Fibroblast of lung (primary cell): ENCODE measurements around the gene TRAPPC12. TPM values are rescaled to one million over a fixed set of nuclear protein-coding genes. Genes with fewer than 3 reads are reported as not detected.

Experiments used
- DNase-seq, 2 donors: peaks; one replicate each; pipeline versions ENCODE4 v3.0.0 to v3.0.0-alpha.2; 2010; ENCODE audit warnings: low read depth in 2 of 2
- H2AFZ ChIP-seq: 2 replicates; pipeline ENCODE4 v1.5.1; 2012; ENCODE audit warnings: low read length, control low read depth, inconsistent platforms
- H3K27ac ChIP-seq: 2 replicates; pipeline ENCODE4 v1.5.1; 2011; ENCODE audit warnings: low read length, control low read depth; ENCODE audit not compliant: insufficient read depth
- H3K27me3 ChIP-seq: 2 replicates; pipeline ENCODE4 v1.5.1; 2011; ENCODE audit warnings: mild to moderate bottlenecking, low read length; ENCODE audit not compliant: control insufficient read depth, insufficient read depth
- H3K36me3 ChIP-seq: 2 replicates; pipeline ENCODE4 v1.5.1; 2011; ENCODE audit warnings: low read length; ENCODE audit not compliant: control insufficient read depth, insufficient read depth
- H3K4me1 ChIP-seq: 2 replicates; pipeline ENCODE4 v1.5.1; 2011; ENCODE audit warnings: low read length; ENCODE audit not compliant: control insufficient read depth, insufficient read depth; ENCODE audit errors: extremely low read depth
- H3K4me2 ChIP-seq: 2 replicates; pipeline ENCODE4 v1.5.1; 2011; ENCODE audit warnings: low read length, control low read depth; ENCODE audit not compliant: insufficient read depth; ENCODE audit errors: extremely low read depth
- H3K4me3 ChIP-seq, 4 experiments: fragments of 200-600 bp in 1 of 4; sonication (generic) in 1 of 4; replicated peaks in 1 of 4; 2 replicates each; pipeline ENCODE4 v1.5.1; 2011 to 2016; ENCODE audit warnings: low read length in 4 of 4, low read depth in 3 of 4, mild to moderate bottlenecking in 3 of 4, control low read depth in 2 of 4, inconsistent platforms in 1 of 4, mixed read lengths in 1 of 4; ENCODE audit not compliant: insufficient read depth in 1 of 4; ENCODE audit errors: control extremely low read depth in 1 of 4
- H3K79me2 ChIP-seq: 2 replicates; pipeline ENCODE4 v1.5.1; 2012; ENCODE audit warnings: mild to moderate bottlenecking, low read length, inconsistent platforms; ENCODE audit not compliant: control insufficient read depth, insufficient read depth
- H3K9ac ChIP-seq: 2 replicates; pipeline ENCODE4 v1.5.1; 2011; ENCODE audit warnings: mild to moderate bottlenecking, low read length, control low read depth; ENCODE audit not compliant: insufficient read depth
- H3K9me3 ChIP-seq: 2 replicates; pipeline ENCODE4 v1.5.1; 2012; ENCODE audit warnings: low read depth, low read length; ENCODE audit not compliant: control insufficient read depth, insufficient read depth
- H4K20me1 ChIP-seq: 2 replicates; pipeline ENCODE4 v1.5.1; 2011; ENCODE audit warnings: low read length; ENCODE audit not compliant: control insufficient read depth, insufficient read depth; ENCODE audit errors: extremely low read depth
- EZH2 ChIP-seq: IDR thresholded peaks from 2 replicates; pipeline ENCODE4 v1.5.1; 2012; ENCODE audit warnings: low read length, control low read depth, mild to moderate bottlenecking; ENCODE audit errors: missing control alignments
- polyA plus RNA-seq, 2 donors: library from polyadenylated mRNA; depleted of rRNA in 1 of 2; stranded (reverse) in 1 of 2; unstranded in 1 of 2; fragments of >200 nt; gene quantifications; 2 replicates each; pipeline ENCODE4 v1.2.1, GENCODE V29; 2011 to 2012; ENCODE audit warnings: missing spikeins in 1 of 2
- total RNA-seq: library from RNA; depleted of rRNA; stranded (reverse); fragments of >200 nt; gene quantifications from 2 replicates; pipeline ENCODE4 v1.2.1, GENCODE V29; 2014
- TF ChIP-seq, protein P1 (sequence below), 2 donors: IDR thresholded peaks in 1 of 2; conservative IDR thresholded peaks in 1 of 2; 1 replicate in 1 of 2; 2 replicates in 1 of 2; pipeline ENCODE4 v1.5.1; 2011 to 2012; ENCODE audit warnings: low read length in 2 of 2, control low read depth in 1 of 2, inconsistent platforms in 1 of 2, low read depth in 1 of 2, mild to moderate bottlenecking in 1 of 2

Gene TRAPPC12
- total and polyA plus RNA-seq, 2 donors (not counting 1 experiment from before 2014, with no cell fraction given) = 33.7 to 53.2 TPM

DNA sequence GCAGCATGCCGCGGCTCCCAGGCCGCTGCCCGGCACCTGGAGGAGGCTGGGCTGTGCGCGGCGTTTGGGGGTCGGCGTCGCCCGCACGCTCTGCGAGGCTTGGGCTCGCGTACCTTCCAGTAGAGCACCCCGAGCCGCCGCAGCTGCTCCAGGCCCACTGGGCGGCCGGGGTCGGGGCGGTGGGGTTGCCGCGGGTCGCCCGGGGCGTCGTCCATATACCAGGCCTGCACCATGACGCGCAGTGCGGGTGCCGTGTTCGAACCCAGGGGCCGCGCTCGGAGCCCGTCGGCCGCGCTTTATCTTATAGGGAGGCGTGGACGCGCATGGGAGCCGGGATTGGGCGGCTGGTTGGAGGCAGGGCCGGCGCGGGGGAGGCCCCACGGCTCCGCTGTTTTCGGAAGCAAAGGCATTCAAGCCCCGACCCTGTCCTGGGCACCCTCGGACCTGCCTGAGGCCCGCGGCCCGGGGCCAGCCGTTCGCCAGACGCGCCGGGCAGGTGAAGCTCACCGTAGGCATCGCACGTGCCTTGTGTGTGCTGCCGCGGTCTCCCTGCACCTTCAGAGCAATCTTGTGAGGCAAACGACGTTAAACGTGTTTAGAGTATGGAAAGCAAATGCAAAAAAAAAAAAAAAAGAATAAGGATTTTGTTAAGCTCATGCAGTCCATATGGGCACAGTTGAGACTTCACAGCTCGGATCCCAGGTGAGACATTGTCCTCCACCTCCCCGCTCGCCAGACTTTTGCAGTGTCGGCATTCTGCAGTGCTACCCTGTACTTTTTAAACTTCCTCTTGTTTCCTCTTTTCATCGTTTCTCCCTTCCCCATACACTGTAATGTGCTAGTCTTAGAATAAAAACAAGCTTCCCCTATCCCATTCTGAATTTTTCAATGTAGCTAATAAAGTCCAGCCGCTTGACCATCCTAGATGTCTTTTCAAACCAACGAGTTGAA lies 140.0 kb downstream of the TRAPPC12 start, which contains the start of gene ADI1:
Gene ADI1, minus strand, starts transcription at position 277 of the 951 bp plus-strand sequence. Its CDS starts 44 bp downstream, at position 233.
- H3K4me3 ChIP-seq = peak within 1 kb of the TSS; percentile 61 to 90 (median 88)
- no peaks in the 10 kb centered on the region for H3K9me3 ChIP-seq
- H3K9ac ChIP-seq = peak within 1 kb of the TSS; percentile 89
- peak within 1 kb of the TSS; percentile 93 for H3K4me2 ChIP-seq
- H3K36me3 ChIP-seq = no peaks in the 10 kb centered on the region
- peak; percentile 67 to 77 for DNase-seq
- H4K20me1 ChIP-seq = no peaks in the 10 kb centered on the region
- H3K79me2 ChIP-seq = peaks cover 15% of the 10 kb centered on the region
- H3K27me3 ChIP-seq = no peaks in the 10 kb centered on the region
- peak within 1 kb of the TSS; percentile 69 for H2AFZ ChIP-seq
- H3K4me1 ChIP-seq = peaks cover 14% of the 10 kb centered on the region
- TF ChIP-seq, protein P1, sequence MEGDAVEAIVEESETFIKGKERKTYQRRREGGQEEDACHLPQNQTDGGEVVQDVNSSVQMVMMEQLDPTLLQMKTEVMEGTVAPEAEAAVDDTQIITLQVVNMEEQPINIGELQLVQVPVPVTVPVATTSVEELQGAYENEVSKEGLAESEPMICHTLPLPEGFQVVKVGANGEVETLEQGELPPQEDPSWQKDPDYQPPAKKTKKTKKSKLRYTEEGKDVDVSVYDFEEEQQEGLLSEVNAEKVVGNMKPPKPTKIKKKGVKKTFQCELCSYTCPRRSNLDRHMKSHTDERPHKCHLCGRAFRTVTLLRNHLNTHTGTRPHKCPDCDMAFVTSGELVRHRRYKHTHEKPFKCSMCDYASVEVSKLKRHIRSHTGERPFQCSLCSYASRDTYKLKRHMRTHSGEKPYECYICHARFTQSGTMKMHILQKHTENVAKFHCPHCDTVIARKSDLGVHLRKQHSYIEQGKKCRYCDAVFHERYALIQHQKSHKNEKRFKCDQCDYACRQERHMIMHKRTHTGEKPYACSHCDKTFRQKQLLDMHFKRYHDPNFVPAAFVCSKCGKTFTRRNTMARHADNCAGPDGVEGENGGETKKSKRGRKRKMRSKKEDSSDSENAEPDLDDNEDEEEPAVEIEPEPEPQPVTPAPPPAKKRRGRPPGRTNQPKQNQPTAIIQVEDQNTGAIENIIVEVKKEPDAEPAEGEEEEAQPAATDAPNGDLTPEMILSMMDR (conservative IDR thresholded peaks at IDR 0.05 in 1 of 2, IDR thresholded peaks at IDR 0.05 in 1 of 2; ENCODE audit: low read depth in 1 of 2, low read length in 2 of 2) = no peak
- TF ChIP-seq EZH2 = no peak
- H3K27ac ChIP-seq = peak within 1 kb of the TSS; percentile 80

DNA sequence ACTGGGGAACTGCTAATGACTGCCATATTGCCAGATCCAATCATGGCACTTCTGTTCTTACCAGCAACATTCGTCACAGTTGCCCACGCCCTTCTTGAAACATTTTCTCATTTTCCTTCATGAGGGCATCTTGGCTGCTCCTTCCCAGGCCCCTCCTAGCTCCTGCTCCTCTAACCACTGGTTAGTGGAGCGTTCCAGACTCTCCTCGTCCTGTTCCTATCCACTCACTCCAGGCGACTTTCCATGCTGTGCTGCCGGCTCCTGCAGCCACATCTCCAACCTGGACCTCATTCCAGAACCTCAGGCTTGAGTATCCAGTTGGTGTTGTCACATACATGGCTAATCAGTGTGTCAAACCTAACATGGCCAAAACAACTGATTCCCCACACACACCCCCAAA lies 141.1 kb downstream of the TRAPPC12 start:
- Histone ChIP-seq H4K20me1 (no peaks in the 10 kb centered on the region), H3K9ac (no peak overlapping the region), H3K4me3 (peak overlapping the region in 2 of 4 experiments; percentile 79 to 85), H3K4me2 (no peak overlapping the region), H3K9me3 (no peaks in the 10 kb centered on the region), H3K79me2 (peaks cover 15% of the 10 kb centered on the region), H2AFZ (no peak overlapping the region), H3K27me3 (no peaks in the 10 kb centered on the region), H3K27ac (no peak overlapping the region), H3K4me1 (peaks cover 14% of the 10 kb centered on the region), H3K36me3 (no peaks in the 10 kb centered on the region)
- no peak for TF ChIP-seq EZH2
- TF ChIP-seq, protein P1 (conservative IDR thresholded peaks at IDR 0.05 in 1 of 2, IDR thresholded peaks at IDR 0.05 in 1 of 2; ENCODE audit: low read depth in 1 of 2, low read length in 2 of 2) = no peak
- DNase-seq = no peak

DNA sequence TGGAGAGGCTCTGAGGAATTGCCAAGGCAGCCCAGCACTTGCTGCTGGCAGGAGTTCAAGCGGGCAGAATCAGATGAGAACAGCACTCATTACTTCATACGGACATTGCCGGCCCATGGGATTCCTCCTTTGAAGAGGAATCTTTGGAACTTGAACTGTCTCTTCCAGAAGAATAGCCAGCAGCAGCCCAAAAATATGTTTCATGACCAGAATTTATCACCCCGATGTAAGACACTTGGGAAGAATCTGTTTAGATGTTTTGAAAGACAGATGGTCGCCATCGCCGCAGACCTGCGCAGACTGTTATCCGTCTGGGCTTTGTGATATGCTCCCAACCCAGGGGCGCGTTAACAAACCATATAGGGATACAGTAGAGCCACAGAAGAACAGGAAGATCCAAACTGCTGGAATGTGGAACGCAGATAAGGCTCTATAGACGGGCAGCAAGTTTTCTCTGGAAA lies 143.5 kb downstream of the TRAPPC12 start:
- Histone ChIP-seq H3K79me2 (peaks cover 3% of the 10 kb centered on the region), H3K36me3 (no peaks in the 10 kb centered on the region), H3K9me3 (no peaks in the 10 kb centered on the region), H4K20me1 (no peaks in the 10 kb centered on the region), H3K4me1 (peaks cover 14% of the 10 kb centered on the region), H2AFZ (no peak overlapping the region), H3K4me3 (peak overlapping the region in 2 of 4 experiments; percentile 9 to 27), H3K4me2 (peak overlapping the region; percentile 49), H3K9ac (no peak overlapping the region), H3K27ac (peak overlapping the region; percentile 30), H3K27me3 (no peaks in the 10 kb centered on the region)
- TF ChIP-seq, protein P1 (conservative IDR thresholded peaks at IDR 0.05 in 1 of 2, IDR thresholded peaks at IDR 0.05 in 1 of 2; ENCODE audit: low read depth in 1 of 2, low read length in 2 of 2) = no peak
- TF ChIP-seq EZH2 = no peak
- DNase-seq = peak; percentile 61 to 65
